GM12878 (cell line): ENCODE results near the gene MARS1. TPM values are rescaled to one million over a fixed set of nuclear protein-coding genes. Genes with fewer than 3 reads are reported as not detected.

Experiments used
- ATAC-seq: fragments of 200-7000 bp; cut with Tn5 transposase; 3 replicates; pipeline ENCODE4 v1.9.1; 2020; ENCODE audit warnings: mild to moderate bottlenecking, moderate library complexity
- BruUV-seq: library from RNA; stranded (reverse); fragments of 400-500 nt; replicated peaks from 2 replicates; lab custom pipeline; 2021; lab: Mats Ljungman, UMichigan
- CTCF ChIA-PET: fragments of 300-600 bp; sonication (Branson Sonifier 250); formaldehyde crosslinking; extraction: SDS; loops from one replicate; lab custom pipeline; 2021; ENCODE audit warnings: inconsistent platforms; lab: Yijun Ruan, JAX
- POLR2A ChIA-PET: fragments of 350-600 bp; formaldehyde crosslinking; extraction: SDS; loops from one replicate; lab custom pipeline; 2021; ENCODE audit warnings: inconsistent platforms; lab: Charles Lee
- RAD21 ChIA-PET: fragments of 300-600 bp; sonication (Branson Sonifier 250); formaldehyde crosslinking; loops from one replicate; lab custom pipeline; 2023; ENCODE audit warnings: antibody characterized with exemption; ENCODE audit not compliant: unreplicated experiment; lab: Charles Lee
- SMC1A ChIA-PET: fragments of 300-600 bp; sonication (Branson Sonifier 250); formaldehyde crosslinking; loops from one replicate; lab custom pipeline; 2023; ENCODE audit not compliant: unreplicated experiment, uncharacterized antibody; lab: Charles Lee
- DNase-seq: peaks from one replicate; pipeline ENCODE4 v3.0.0-alpha.2; 2011; ENCODE audit warnings: low read depth, low spot score
- FAIRE-seq: peaks from 3 replicates; lab custom pipeline; 2011; peaks lifted over from hg19 to GRCh38; lab: Jason Lieb, UNC
- H2AFZ ChIP-seq: 2 replicates; pipeline ENCODE4 v1.6.0; 2011; ENCODE audit warnings: low read depth, low read length, control low read depth; ENCODE audit not compliant: control insufficient read depth
- H3K27ac ChIP-seq: 2 replicates; pipeline ENCODE4 v1.5.1; 2011; ENCODE audit warnings: control low read depth; ENCODE audit not compliant: control insufficient read depth, insufficient read depth
- H3K27me3 ChIP-seq, 2 experiments: replicated peaks in 1 of 2; 2 replicates each; pipeline versions ENCODE4 v1.6.0 to v1.6.1; 2011; ENCODE audit warnings: low read length in 1 of 2; ENCODE audit not compliant: control insufficient read depth in 2 of 2, insufficient read depth in 2 of 2
- H3K36me3 ChIP-seq, 2 experiments: 2 replicates each; pipeline ENCODE4 v1.5.1; 2011; ENCODE audit warnings: low read length in 1 of 2; ENCODE audit not compliant: control insufficient read depth in 2 of 2, insufficient read depth in 2 of 2
- H3K4me1 ChIP-seq: 2 replicates; pipeline ENCODE4 v1.6.1; 2011; ENCODE audit warnings: mild to moderate bottlenecking, low read length, moderate library complexity, mixed read lengths; ENCODE audit not compliant: control insufficient read depth, insufficient read depth
- H3K4me2 ChIP-seq: 2 replicates; pipeline ENCODE4 v1.6.0; 2011; ENCODE audit warnings: control low read depth; ENCODE audit not compliant: control insufficient read depth, insufficient read depth
- H3K4me3 ChIP-seq: fragments of 200-600 bp; sonication (generic); 2 replicates; pipeline ENCODE4 v1.5.1; 2016
- H3K79me2 ChIP-seq: 2 replicates; pipeline ENCODE4 v1.6.0; 2011; ENCODE audit warnings: low read length; ENCODE audit not compliant: control insufficient read depth, insufficient read depth
- H3K9ac ChIP-seq: 2 replicates; pipeline ENCODE4 v1.8.0; 2011; ENCODE audit warnings: low read length, control low read depth, mixed read lengths; ENCODE audit not compliant: control insufficient read depth, insufficient read depth
- H3K9me3 ChIP-seq: replicated peaks from 3 replicates; pipeline ENCODE4 v1.5.1; 2011; ENCODE audit warnings: mild to moderate bottlenecking, low read length; ENCODE audit not compliant: control insufficient read depth, insufficient read depth
- H4K20me1 ChIP-seq: 2 replicates; pipeline ENCODE4 v1.6.0; 2011; ENCODE audit not compliant: control insufficient read depth, insufficient read depth
- HDGF ChIP-seq: fragments of 450-650 bp; IDR thresholded peaks from 2 replicates; pipeline ENCODE4 v1.6.1; 2016; ENCODE audit warnings: antibody characterized with exemption
- IKZF2 ChIP-seq, 2 experiments: fragments of 450-650 bp; IDR thresholded peaks; 2 replicates each; pipeline ENCODE4 v1.6.1; 2017; ENCODE audit warnings: mild to moderate bottlenecking in 2 of 2, moderate library complexity in 2 of 2
- IRF3 ChIP-seq: fragments of 450-650 bp; IDR thresholded peaks from 2 replicates; pipeline ENCODE4 v1.6.1; 2014; ENCODE audit warnings: mild to moderate bottlenecking
- PAX8 ChIP-seq: fragments of 450-650 bp; IDR thresholded peaks from 2 replicates; pipeline ENCODE4 v1.6.1; 2017; ENCODE audit warnings: mild to moderate bottlenecking, moderate library complexity
- POLR2A ChIP-seq: IDR thresholded peaks from 2 replicates; pipeline ENCODE4 v1.6.1; 2011; ENCODE audit warnings: low read depth, mild to moderate bottlenecking, low read length
- SIX5 ChIP-seq: IDR thresholded peaks from 2 replicates; pipeline ENCODE4 v1.6.1; 2011; ENCODE audit warnings: mild to moderate bottlenecking, low read depth, low read length, moderate library complexity; ENCODE audit not compliant: severe bottlenecking
- SP1 ChIP-seq: IDR thresholded peaks from one replicate; pipeline ENCODE4 v1.6.1; 2011; ENCODE audit warnings: low read depth, low read length
- ZNF687 ChIP-seq: fragments of 450-650 bp; IDR thresholded peaks from 2 replicates; pipeline ENCODE4 v1.6.1; 2017; ENCODE audit warnings: mild to moderate bottlenecking, moderate library complexity
- WGBS: methylation state at CpG from one replicate; pipeline ENCODE4 v1.1.6; 2016; ENCODE audit warnings: low lambda C conversion rate; ENCODE audit not compliant: insufficient replicate concordance, insufficient coverage; ENCODE audit errors: missing lambda C conversion rate; 5-methylcytosine and 5-hydroxymethylcytosine counted together
- in situ Hi-C: fragments of 300-500 bp; cut with MboI; formaldehyde crosslinking; loops from 9 replicates; pipeline ENCODE4 v1.14.3; 2018; ENCODE audit warnings: mixed read lengths
- intact Hi-C: fragments of 100-400 bp; cut with micrococcal nuclease; formaldehyde crosslinking; loops from one replicate; pipeline ENCODE4 v1.14.2; 2022; ENCODE audit not compliant: unreplicated experiment
- polyA plus RNA-seq, 11 experiments: library from polyadenylated mRNA; depleted of rRNA in 4 of 11; unstranded in 6 of 11; stranded (reverse) in 5 of 11; fragments of >200 nt; fragmentation: Nextera tagmentation in 4 of 11; fragmentation: Illumina TruSeq in 1 of 11; extraction: Ambion mirVana in 4 of 11; extraction: Trizol in 1 of 11; gene quantifications; 1 replicate in 1 of 11; 2 replicates in 10 of 11; pipeline versions ENCODE4 v1.2.1 to v1.2.3, GENCODE V29; 2011 to 2016; ENCODE audit warnings: inconsistent platforms in 2 of 11, missing spikeins in 2 of 11, low read depth in 1 of 11
- total RNA-seq, 4 experiments: library from RNA; depleted of rRNA in 3 of 4; stranded (reverse); fragments of >200 nt in 3 of 4; fragmentation: Illumina TruSeq in 1 of 4; extraction: Trizol in 1 of 4; gene quantifications; 2 replicates each; pipeline versions ENCODE4 v1.2.1 to v1.2.3, GENCODE V29; 2013 to 2021
- TF ChIP-seq, protein P1 (sequence below): IDR thresholded peaks from 2 replicates; pipeline ENCODE4 v1.6.1; 2011; ENCODE audit warnings: borderline replicate concordance, low read depth, mild to moderate bottlenecking, moderate library complexity, low read length; ENCODE audit not compliant: insufficient read depth, poor library complexity, severe bottlenecking

The MARS1 gene
- total and polyA plus RNA-seq, 10 of the 15 experiments (the other 5 are each of a cell fraction or from before 2014, with no cell fraction given): 72.3 to 270 (median 153) TPM

DNA sequence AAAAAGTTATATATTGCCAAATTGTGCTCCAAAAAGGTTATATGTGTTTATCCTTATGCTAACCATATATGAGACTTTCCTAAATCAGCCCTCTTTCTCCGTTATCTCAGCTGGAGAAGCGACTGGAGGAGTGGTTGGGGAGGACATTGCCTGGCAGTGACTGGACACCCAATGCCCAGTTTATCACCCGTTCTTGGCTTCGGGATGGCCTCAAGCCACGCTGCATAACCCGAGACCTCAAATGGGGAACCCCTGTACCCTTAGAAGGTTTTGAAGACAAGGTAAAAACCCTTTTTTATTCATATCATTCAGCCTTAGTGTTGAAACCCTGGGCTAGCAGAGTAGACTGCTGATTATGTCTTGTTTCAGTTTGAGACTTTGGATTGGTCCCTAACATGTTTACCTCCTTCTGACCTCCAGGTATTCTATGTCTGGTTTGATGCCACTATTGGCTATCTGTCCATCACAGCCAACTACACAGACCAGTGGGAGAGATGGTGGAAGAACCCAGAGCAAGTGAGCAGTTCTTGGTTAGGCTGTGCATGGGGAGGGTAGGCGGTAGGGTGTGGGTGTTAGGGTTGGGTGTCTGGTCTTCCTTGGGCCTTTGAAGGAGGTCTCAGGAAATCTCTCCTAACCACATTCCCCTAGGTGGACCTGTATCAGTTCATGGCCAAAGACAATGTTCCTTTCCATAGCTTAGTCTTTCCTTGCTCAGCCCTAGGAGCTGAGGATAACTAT lies 23.9 kb downstream of the MARS1 start:
- Histone ChIP-seq H3K79me2 (no peaks in the 10 kb centered on the region), H3K27ac (no peak overlapping the region), H3K4me3 (no peak overlapping the region), H3K4me2 (no peak overlapping the region), H3K36me3 (peaks cover 28 to 40% of the 10 kb centered on the region in 2 experiments), H4K20me1 (peaks cover 2% of the 10 kb centered on the region; the same call in 1 of the 2 replicates), H2AFZ (no peak overlapping the region), H3K9ac (no peak overlapping the region), H3K4me1 (no peaks in the 10 kb centered on the region), H3K9me3 (no peaks in the 10 kb centered on the region), H3K27me3 (no peaks in the 10 kb centered on the region)
- CTCF ChIA-PET: interaction anchor here (0.9 kb wide), 1 partner anchor 49 kb away, joined by 3 read pairs; no protein-coding TSS in a partner anchor
- RAD21 ChIA-PET: no interaction called here
- no TSS peak for BruUV-seq
- 0 out of 2 replicates have a peak, but pooled peaks have one; percentile 34 for TF ChIP-seq POLR2A
- no peak for TF ChIP-seq SIX5
- 83% methylated on average over 7 of the region's 7 CpGs for WGBS
- DNase-seq: no peak
- no peak for FAIRE-seq
- SMC1A ChIA-PET: no interaction called here
- intact Hi-C loops: no loop called here
- POLR2A ChIA-PET: interaction anchor here (0.6 kb wide), 1 partner anchor 63 kb away, joined by 3 read pairs; no protein-coding TSS in a partner anchor
- in situ Hi-C loops: no loop called here
- ATAC-seq: no peak

- Histone ChIP-seq H3K79me2 (peaks cover 2% of the 10 kb centered on the region), H3K4me3 (no peak overlapping the region), H3K27me3 (no peaks in the 10 kb centered on the region), H2AFZ (no peak overlapping the region), H4K20me1 (peaks cover 4% of the 10 kb centered on the region; the same call in 1 of the 2 replicates), H3K9me3 (no peaks in the 10 kb centered on the region), H3K4me2 (no peak overlapping the region), H3K9ac (no peak overlapping the region), H3K4me1 (no peaks in the 10 kb centered on the region), H3K36me3 (peaks cover 35 to 49% of the 10 kb centered on the region in 2 experiments), H3K27ac (no peak overlapping the region)
- SMC1A ChIA-PET: no interaction called here
- in situ Hi-C loops (no loop called here), intact Hi-C loops (no loop called here)
- POLR2A ChIA-PET: interaction anchor here (0.6 kb wide), 1 partner anchor 62 kb away, joined by 3 read pairs; no protein-coding TSS in a partner anchor
- WGBS: 87% methylated on average over 6 of the region's 6 CpGs
- RAD21 ChIA-PET: no interaction called here
- DNase-seq: no peak
- FAIRE-seq: no peak
- no peak for ATAC-seq
- CTCF ChIA-PET: no interaction called here
- no TSS peak for BruUV-seq
- TF ChIP-seq SP1: no peak
- TF ChIP-seq IKZF2 (IDR thresholded peaks at IDR 0.05): no peak
- no peak for TF ChIP-seq HDGF
- no peak for TF ChIP-seq IRF3
- TF ChIP-seq PAX8: no peak
- no peak for TF ChIP-seq ZNF687
- TF ChIP-seq, protein P1, sequence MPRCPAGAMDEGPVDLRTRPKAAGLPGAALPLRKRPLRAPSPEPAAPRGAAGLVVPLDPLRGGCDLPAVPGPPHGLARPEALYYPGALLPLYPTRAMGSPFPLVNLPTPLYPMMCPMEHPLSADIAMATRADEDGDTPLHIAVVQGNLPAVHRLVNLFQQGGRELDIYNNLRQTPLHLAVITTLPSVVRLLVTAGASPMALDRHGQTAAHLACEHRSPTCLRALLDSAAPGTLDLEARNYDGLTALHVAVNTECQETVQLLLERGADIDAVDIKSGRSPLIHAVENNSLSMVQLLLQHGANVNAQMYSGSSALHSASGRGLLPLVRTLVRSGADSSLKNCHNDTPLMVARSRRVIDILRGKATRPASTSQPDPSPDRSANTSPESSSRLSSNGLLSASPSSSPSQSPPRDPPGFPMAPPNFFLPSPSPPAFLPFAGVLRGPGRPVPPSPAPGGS: no peak
Observed at GRCh38 chr12:57512665-57513064, 24.8 kb downstream of the MARS1 start.
